H1 (cell line): Measurements from ENCODE around the gene EXOC2. TPM values are rescaled to one million over a fixed set of nuclear protein-coding genes. Genes with fewer than 3 reads are reported as not detected.

ENCODE experiments used
- CTCF ChIA-PET: fragments of 300-600 bp; sonication (Branson Sonifier 250); formaldehyde crosslinking; loops from one replicate; lab custom pipeline; 2021; ENCODE audit not compliant: partially characterized antibody; lab: Charles Lee
- POLR2A ChIA-PET: fragments of 300-600 bp; sonication (Branson Sonifier 250); formaldehyde crosslinking; loops from one replicate; lab custom pipeline; 2021; ENCODE audit warnings: inconsistent platforms; ENCODE audit not compliant: partially characterized antibody; lab: Charles Lee
- DNase-seq, 2 experiments: peaks; one replicate each; pipeline versions ENCODE4 v3.0.0 to v3.0.0-alpha.2; 2010 to 2022; ENCODE audit warnings: low spot score in 2 of 2, low read depth in 1 of 2, mixed read lengths in 1 of 2
- FAIRE-seq: peaks from 2 replicates; lab custom pipeline; 2011; peaks lifted over from hg19 to GRCh38; lab: Jason Lieb, UNC
- H2AFZ ChIP-seq: 2 replicates; pipeline ENCODE4 v1.8.1; 2012; ENCODE audit warnings: low read length, inconsistent platforms
- H2AK5ac ChIP-seq: 2 replicates; pipeline ENCODE4 v1.6.1; 2013; ENCODE audit warnings: low read depth, low read length
- H2BK120ac ChIP-seq: replicated peaks from 2 replicates; pipeline ENCODE3; 2013; ENCODE audit warnings: low read depth, low read length, inconsistent platforms
- H2BK12ac ChIP-seq: 2 replicates; pipeline ENCODE4 v1.6.1; 2013; ENCODE audit warnings: low read depth, low read length
- H2BK15ac ChIP-seq: 2 replicates; pipeline ENCODE4 v1.6.1; 2013; ENCODE audit warnings: low read length
- H2BK20ac ChIP-seq: 2 replicates; pipeline ENCODE4 v1.6.1; 2013; ENCODE audit warnings: low read length
- H2BK5ac ChIP-seq: 2 replicates; pipeline ENCODE4 v1.6.1; 2013; ENCODE audit warnings: low read depth, low read length
- H3K14ac ChIP-seq: 2 replicates; pipeline ENCODE4 v1.6.1; 2013; ENCODE audit warnings: inconsistent platforms; ENCODE audit not compliant: insufficient read length
- H3K18ac ChIP-seq: 2 replicates; pipeline ENCODE4 v1.6.1; 2013; ENCODE audit warnings: low read length; ENCODE audit errors: extremely low read depth
- H3K23ac ChIP-seq: 2 replicates; pipeline ENCODE4 v1.6.1; 2013; ENCODE audit warnings: inconsistent platforms; ENCODE audit not compliant: insufficient read length
- H3K23me2 ChIP-seq: 2 replicates; pipeline ENCODE4 v1.6.1; 2013; ENCODE audit warnings: low read depth, low read length
- H3K27ac ChIP-seq: 2 replicates; pipeline ENCODE4 v1.6.1; 2011; ENCODE audit warnings: low read depth, low read length, inconsistent platforms
- H3K27me3 ChIP-seq, 4 experiments: replicated peaks in 1 of 4; 1 replicate in 1 of 4; 2 replicates in 3 of 4; pipeline versions ENCODE4 v1.6.1 to v1.8.1; 2011 to 2013; ENCODE audit warnings: low read length in 3 of 4, mild to moderate bottlenecking in 3 of 4, inconsistent platforms in 2 of 4, mixed read lengths in 2 of 4, moderate library complexity in 1 of 4; ENCODE audit not compliant: control insufficient read depth in 3 of 4, insufficient read depth in 3 of 4; ENCODE audit errors: extremely low read depth in 1 of 4
- H3K36me3 ChIP-seq, 4 experiments: 2 replicates each; pipeline versions ENCODE4 v1.6.1 to v1.8.1; 2011 to 2013; ENCODE audit warnings: mild to moderate bottlenecking in 4 of 4, low read length in 3 of 4, moderate library complexity in 2 of 4, control low read depth in 1 of 4, inconsistent platforms in 1 of 4; ENCODE audit not compliant: insufficient read depth in 4 of 4, control insufficient read depth in 2 of 4
- H3K4ac ChIP-seq: replicated peaks from 2 replicates; pipeline ENCODE3; 2013; ENCODE audit warnings: low read length, low read depth, mixed read lengths, inconsistent platforms; ENCODE audit not compliant: insufficient read length
- H3K4me1 ChIP-seq, 4 experiments: replicated peaks in 1 of 4; 1 replicate in 1 of 4; 2 replicates in 3 of 4; pipeline versions ENCODE4 v1.6.1 to v1.8.1; 2011 to 2013; ENCODE audit warnings: low read length in 3 of 4, inconsistent platforms in 2 of 4, mixed read lengths in 1 of 4; ENCODE audit not compliant: insufficient read depth in 4 of 4, control insufficient read depth in 3 of 4
- H3K4me2 ChIP-seq, 2 experiments: 2 replicates each; pipeline versions ENCODE4 v1.6.1 to v1.8.1; 2011 to 2013; ENCODE audit warnings: low read depth in 2 of 2, low read length in 2 of 2, control low read depth in 1 of 2, inconsistent platforms in 1 of 2, mild to moderate bottlenecking in 1 of 2; ENCODE audit not compliant: insufficient read depth in 1 of 2
- H3K4me3 ChIP-seq, 4 experiments: fragments of 200-600, 300-600 bp in 1 of 4; sonication (generic), shearing (Covaris generic), sonication (Bioruptor Twin) in 1 of 4; 2 replicates each; pipeline versions ENCODE4 v1.5.1 to v1.8.1; 2011 to 2016; ENCODE audit warnings: low read length in 4 of 4, low read depth in 3 of 4, control low read depth in 2 of 4, inconsistent platforms in 2 of 4, mild to moderate bottlenecking in 2 of 4, mixed read lengths in 1 of 4, moderate library complexity in 1 of 4; ENCODE audit not compliant: insufficient read depth in 2 of 4; ENCODE audit errors: extremely low read depth in 1 of 4
- H3K56ac ChIP-seq: replicated peaks from 2 replicates; pipeline ENCODE3; 2013; ENCODE audit warnings: low read depth, mild to moderate bottlenecking, mixed read lengths, low read length, inconsistent platforms; ENCODE audit not compliant: insufficient read length
- H3K79me1 ChIP-seq: 2 replicates; pipeline ENCODE4 v1.6.1; 2013; ENCODE audit warnings: low read depth, low read length, control low read depth
- H3K79me2 ChIP-seq, 2 experiments: 2 replicates each; pipeline versions ENCODE4 v1.6.1 to v1.8.1; 2012 to 2013; ENCODE audit warnings: low read length in 2 of 2, mild to moderate bottlenecking in 2 of 2, inconsistent platforms in 1 of 2; ENCODE audit not compliant: insufficient read depth in 2 of 2, control insufficient read depth in 1 of 2
- H3K9ac ChIP-seq, 4 experiments: replicated peaks in 1 of 4; 1 replicate in 1 of 4; 2 replicates in 3 of 4; pipeline versions ENCODE4 v1.6.1 to v1.8.1; 2011 to 2013; ENCODE audit warnings: low read depth in 3 of 4, low read length in 3 of 4, control low read depth in 2 of 4, mild to moderate bottlenecking in 2 of 4, moderate library complexity in 2 of 4, inconsistent platforms in 1 of 4; ENCODE audit errors: extremely low read depth in 1 of 4
- H3K9me3 ChIP-seq, 2 experiments: 2 replicates each; pipeline versions ENCODE4 v1.6.1 to v1.8.1; 2012 to 2013; ENCODE audit warnings: mild to moderate bottlenecking in 2 of 2, moderate library complexity in 2 of 2, control low read depth in 1 of 2, inconsistent platforms in 1 of 2, low read depth in 1 of 2, low read length in 1 of 2, mixed read lengths in 1 of 2; ENCODE audit not compliant: insufficient read depth in 2 of 2
- H4K20me1 ChIP-seq, 2 experiments: replicated peaks in 1 of 2; 2 replicates each; pipeline versions ENCODE3 to v1.8.1; 2011 to 2013; ENCODE audit warnings: inconsistent platforms in 2 of 2, low read length in 2 of 2, mild to moderate bottlenecking in 1 of 2; ENCODE audit not compliant: insufficient read depth in 2 of 2, control insufficient read depth in 1 of 2
- H4K5ac ChIP-seq: 2 replicates; pipeline ENCODE4 v1.6.1; 2013; ENCODE audit warnings: low read length, low read depth, mixed read lengths, inconsistent platforms; ENCODE audit not compliant: insufficient read length
- H4K8ac ChIP-seq: 2 replicates; pipeline ENCODE4 v1.8.0; 2013; ENCODE audit warnings: mild to moderate bottlenecking, moderate library complexity, low read length, inconsistent platforms; ENCODE audit not compliant: insufficient read depth; ENCODE audit errors: extremely low read depth
- H4K91ac ChIP-seq: replicated peaks from 2 replicates; pipeline ENCODE3; 2013; ENCODE audit warnings: low read length, mixed read lengths, inconsistent platforms; ENCODE audit not compliant: insufficient read length
- ATF2 ChIP-seq: IDR thresholded peaks from 2 replicates; pipeline ENCODE4 v1.6.1; 2012; ENCODE audit warnings: low read length, inconsistent platforms
- CTBP2 ChIP-seq: IDR thresholded peaks from 2 replicates; pipeline ENCODE4 v1.7.0; 2011; ENCODE audit warnings: borderline replicate concordance, mild to moderate bottlenecking, moderate library complexity, mixed read lengths, low read length; ENCODE audit not compliant: insufficient read depth, insufficient read length
- NANOG ChIP-seq: IDR thresholded peaks from 2 replicates; pipeline ENCODE4 v1.6.1; 2011; ENCODE audit warnings: low read length, low read depth, mild to moderate bottlenecking, inconsistent platforms; ENCODE audit not compliant: insufficient read depth, poor library complexity, severe bottlenecking
- PHF8 ChIP-seq: fragments of 200-600 bp; sonication (generic); conservative IDR thresholded peaks from 2 replicates; pipeline ENCODE4 v1.7.1; 2012; ENCODE audit warnings: low read depth, mild to moderate bottlenecking, inconsistent platforms, low read length, moderate library complexity
- RBBP5 ChIP-seq: IDR thresholded peaks from 2 replicates; pipeline ENCODE4 v1.7.1; 2012; ENCODE audit warnings: low read depth, mild to moderate bottlenecking, inconsistent platforms, low read length, moderate library complexity, borderline replicate concordance
- SIN3A ChIP-seq, 2 experiments: IDR thresholded peaks in 1 of 2; conservative IDR thresholded peaks in 1 of 2; 2 replicates each; pipeline ENCODE4 v1.6.1; 2011 to 2012; ENCODE audit warnings: low read length in 2 of 2, improper control_type of control experiment in 1 of 2, low read depth in 1 of 2, mild to moderate bottlenecking in 1 of 2
- SRF ChIP-seq: IDR thresholded peaks from 2 replicates; pipeline ENCODE4 v1.6.1; 2011; ENCODE audit warnings: mild to moderate bottlenecking, low read depth, low read length, moderate library complexity
- TAF1 ChIP-seq: IDR thresholded peaks from 2 replicates; pipeline ENCODE4 v1.6.1; 2011; ENCODE audit warnings: mild to moderate bottlenecking, low read depth, low read length
- WGBS, 2 experiments: shearing (Covaris generic) in 1 of 2; methylation state at CpG; one replicate each; pipeline versions ENCODE4 v1.1.6 to v1.1.7; 2013 to 2015; ENCODE audit warnings: low lambda C conversion rate in 2 of 2, mixed read lengths in 2 of 2, inconsistent platforms in 1 of 2, low coverage in 1 of 2, missing lambda C conversion rate in 1 of 2; ENCODE audit not compliant: insufficient replicate concordance in 2 of 2, insufficient coverage in 1 of 2, insufficient read length in 1 of 2; ENCODE audit errors: extremely low coverage in 1 of 2, missing lambda C conversion rate in 1 of 2; 5-methylcytosine and 5-hydroxymethylcytosine counted together
- polyA plus RNA-seq, 7 experiments: library from polyadenylated mRNA; depleted of rRNA in 3 of 7; stranded (reverse) in 5 of 7; unstranded in 2 of 7; fragments of >200 nt in 5 of 7; fragments of 200-250 nt in 2 of 7; gene quantifications; 1 replicate in 5 of 7; 2 replicates in 1 of 7; 4 replicates in 1 of 7; pipeline versions ENCODE4 v1.2.1 to v1.2.3, GENCODE V29; 2011 to 2013; ENCODE audit warnings: missing spikeins in 2 of 7, mixed read lengths in 2 of 7
- total RNA-seq: library from RNA; stranded (reverse); fragmentation: NEBNext Ultra II Directional; extraction: Animal tissue kit (Norgen Biotek cat#: 25700); gene quantifications from 2 replicates; pipeline ENCODE4 v1.2.1, GENCODE V29; 2021

Gene EXOC2
- total and polyA plus RNA-seq, 2 of the 8 experiments (the other 6 are each of a cell fraction or from before 2014, with no cell fraction given): 25.5 to 44.4 TPM

GRCh38 chr6:683742-684440, 9.0 kb downstream of the EXOC2 start:
- Histone ChIP-seq H3K18ac (no peak overlapping the region; the same call in 1 of the 2 replicates), H3K4ac (no peak overlapping the region), H4K91ac (no peak overlapping the region), H4K20me1 (peaks cover 0 to 3% of the 10 kb centered on the region in 2 experiments), H2BK120ac (no peak overlapping the region), H2AK5ac (no peak overlapping the region), H3K56ac (no peak overlapping the region), H3K4me1 (peaks cover 10 to 40% (median 27%) of the 10 kb centered on the region in 4 experiments), H2BK20ac (0 out of 2 replicates have a peak overlapping the region, but pooled peaks have one; percentile 26), H3K23ac (no peak overlapping the region), H3K79me2 (peaks cover 11 to 95% of the 10 kb centered on the region in 2 experiments; a peak in 3 of 4 replicates), H3K4me2 (peak overlapping the region; percentile 44 to 66), H3K23me2 (no peaks in the 10 kb centered on the region; the same call in 1 of the 2 replicates), H4K5ac (peak overlapping the region; percentile 13), H3K9ac (peak overlapping the region in 3 of 4 experiments; percentile 1 to 60 (median 21); a peak in 4 of 7 replicates), H3K27ac (peak overlapping the region; percentile 43; the same call in 1 of the 2 replicates), H3K14ac (no peak overlapping the region), H2BK15ac (no peak overlapping the region), H2BK12ac (no peak overlapping the region), H3K9me3 (no peaks in the 10 kb centered on the region), H2BK5ac (peak overlapping the region; percentile 41; the same call in 1 of the 2 replicates), H4K8ac (no peak overlapping the region), H3K4me3 (peak overlapping the region; percentile 4 to 50 (median 44); a peak in 5 of 8 replicates), H2AFZ (no peak overlapping the region), H3K79me1 (peaks cover 10% of the 10 kb centered on the region; the same call in 1 of the 2 replicates), H3K36me3 (peaks cover 0 to 6% (median 0%) of the 10 kb centered on the region in 4 experiments; a peak in 1 of 8 replicates), H3K27me3 (no peaks in the 10 kb centered on the region)
- FAIRE-seq (peak; percentile 86), DNase-seq (peak; percentile 63 to 95)
- POLR2A ChIA-PET: interaction anchor here (0.9 to 1.9 kb wide), 10 partner anchors 9 to 35 kb away, joined by 3 to 10 read pairs (median 4); partner anchors contain the start of gene EXOC2
- CTCF ChIA-PET: interaction anchor here (0.9 to 2.9 kb wide), 10 partner anchors 10 to 90 kb away, joined by 3 to 18 read pairs (median 5); partner anchors contain the start of gene EXOC2
- WGBS, 2 experiments: 8% methylated on average over 15 of the region's 15 CpGs; no CpG with 5 or more reads in 1 of the 2 experiments
- TF ChIP-seq CTBP2 (peak; percentile 89), TAF1 (peak; percentile 62), ATF2 (peak; percentile 68; the same call in 1 of the 2 replicates), PHF8 (no peak), RBBP5 (peak; percentile 69; the same call in 1 of the 2 replicates), SIN3A (conservative IDR thresholded peaks at IDR 0.05 in 1 of 2, IDR thresholded peaks at IDR 0.05 in 1 of 2; ENCODE audit: low read depth in 1 of 2, low read length in 2 of 2) (peak; percentile 88 to 92), NANOG (peak; percentile 53), SRF (no peak)
